Esophagus (tissue), 2 donors: ENCODE measurements around the gene CES2. TPM values are rescaled to one million over a fixed set of nuclear protein-coding genes. Genes with fewer than 3 reads are reported as not detected.
A peak's percentile ranks its signal among the peaks of the same experiment; 100 is the strongest.

Experiments
- H3K27ac ChIP-seq, 2 donors: one replicate each; pipeline ENCODE4 v1.5.1; 2013; ENCODE audit warnings: low read depth in 2 of 2, mild to moderate bottlenecking in 2 of 2, inconsistent platforms in 1 of 2, low read length in 1 of 2, moderate library complexity in 1 of 2
- H3K27me3 ChIP-seq, 2 donors: one replicate each; pipeline ENCODE4 v1.6.1; 2013; ENCODE audit warnings: low read length in 2 of 2, control low read depth in 1 of 2, mild to moderate bottlenecking in 1 of 2; ENCODE audit not compliant: insufficient read depth in 2 of 2, control insufficient read depth in 1 of 2
- H3K36me3 ChIP-seq, 2 donors: one replicate each; pipeline ENCODE4 v1.6.1; 2013; ENCODE audit warnings: low read length in 1 of 2; ENCODE audit not compliant: control insufficient read depth in 2 of 2, insufficient read depth in 2 of 2
- H3K4me1 ChIP-seq, 2 donors: one replicate each; pipeline ENCODE4 v1.6.1; 2013; ENCODE audit warnings: low read length in 1 of 2; ENCODE audit not compliant: control insufficient read depth in 2 of 2, insufficient read depth in 2 of 2
- H3K4me3 ChIP-seq, 2 donors: one replicate each; pipeline ENCODE4 v1.5.1; 2013; ENCODE audit warnings: low read length in 2 of 2, mild to moderate bottlenecking in 2 of 2, low read depth in 1 of 2, moderate library complexity in 1 of 2
- H3K9me3 ChIP-seq, 2 donors: one replicate each; pipeline ENCODE4 v1.6.1; 2013; ENCODE audit warnings: mild to moderate bottlenecking in 2 of 2, low read depth in 1 of 2, low read length in 1 of 2, moderate library complexity in 1 of 2; ENCODE audit not compliant: control insufficient read depth in 2 of 2, insufficient read depth in 1 of 2
- WGBS, 2 donors: extraction: QIAGEN DNeasy Blood & Tissue Kit; methylation state at CpG; one replicate each; pipeline ENCODE4 v1.1.7; 2013; 5-methylcytosine and 5-hydroxymethylcytosine counted together
- polyA plus RNA-seq, 2 donors: library from polyadenylated mRNA; stranded (reverse); fragments of 200-250 nt; gene quantifications; one replicate each; pipeline ENCODE4 v1.2.3, GENCODE V29; 2013
- donor health status: healthy with polysubstance abuse.
- donor health status: Bipolar disorder and iron deficiency.

Gene CES2
- polyA plus RNA-seq, 2 donors, result 120 to 128 TPM

DNA sequence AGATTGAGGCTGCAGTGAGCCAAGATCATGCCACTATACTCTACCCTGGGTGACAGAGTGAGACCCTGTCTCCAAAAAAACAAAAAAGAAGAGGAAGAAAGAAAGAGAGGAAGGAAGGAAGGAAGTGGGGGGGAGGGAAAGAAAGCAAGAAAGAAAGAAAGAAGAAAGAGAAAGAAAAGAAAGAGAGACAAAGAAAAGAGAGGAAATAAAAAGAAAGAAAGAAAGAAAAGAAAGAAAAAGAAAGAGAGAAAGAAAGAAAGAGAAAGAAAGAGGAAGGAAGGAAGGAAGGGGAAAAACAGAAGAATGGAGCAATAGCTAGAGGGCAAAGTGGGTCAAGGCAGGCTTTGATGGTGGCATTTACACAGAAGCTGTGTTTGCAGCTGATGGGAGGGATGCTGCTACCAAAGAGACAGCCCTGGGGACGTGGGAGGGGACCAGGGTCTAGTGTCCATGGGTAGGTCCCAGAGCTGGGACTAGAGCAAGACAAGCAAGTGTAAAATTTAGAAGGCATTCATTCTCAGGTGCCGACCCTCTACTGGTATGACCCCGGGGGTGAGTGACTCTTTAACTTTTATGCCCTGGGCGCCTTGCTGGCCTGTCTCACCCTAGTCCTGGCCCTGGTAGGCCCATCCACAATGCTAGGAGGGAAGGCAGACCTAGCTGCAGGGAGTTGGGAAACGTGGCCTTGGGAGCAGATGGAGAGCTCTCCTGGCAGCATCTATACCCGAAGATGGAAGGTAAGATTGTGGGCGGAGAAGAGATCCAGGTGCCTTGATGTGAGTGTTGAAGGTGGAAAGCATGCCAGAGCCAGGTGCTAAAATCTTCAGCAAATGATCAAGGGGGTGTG, 23.8 kb downstream of the CES2 start:
- no peak overlapping the region for H3K27ac ChIP-seq
- H3K4me3 ChIP-seq, result no peak overlapping the region
- no peaks in the 10 kb centered on the region for H3K27me3 ChIP-seq
- WGBS, 2 donors, result 59 to 70% methylated on average over 7 of the region's 7 CpGs
- peaks cover 0 to 8% of the 10 kb centered on the region in 2 donors for H3K4me1 ChIP-seq
- no peaks in the 10 kb centered on the region for H3K36me3 ChIP-seq
- no peaks in the 10 kb centered on the region for H3K9me3 ChIP-seq

DNA sequence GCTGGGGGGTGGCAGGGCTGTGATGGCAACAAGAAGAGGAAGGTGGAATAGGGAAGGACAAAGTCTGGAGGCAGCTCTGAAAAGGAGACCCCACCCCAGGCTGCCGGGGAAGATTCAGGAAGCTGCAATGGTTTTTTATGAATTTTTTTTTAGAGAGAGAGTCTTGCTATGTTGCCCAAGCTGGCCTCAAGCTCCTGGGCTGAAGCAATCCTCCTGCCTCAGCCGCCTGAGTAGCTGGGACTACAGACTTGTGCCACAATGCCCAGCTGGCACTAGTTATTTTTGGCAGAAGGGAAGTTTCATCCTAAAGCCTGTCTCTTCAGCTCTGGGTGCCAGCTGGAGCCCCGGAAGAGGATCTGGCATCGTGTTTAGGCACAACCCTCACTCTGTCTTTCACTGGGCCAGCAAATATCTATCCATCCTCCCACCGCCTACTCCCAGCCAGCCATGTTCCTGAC, 24.4 kb downstream of the CES2 start:
- Histone ChIP-seq H3K9me3 (no peaks in the 10 kb centered on the region), H3K4me1 (peaks cover 0 to 8% of the 10 kb centered on the region in 2 donors), H3K36me3 (no peaks in the 10 kb centered on the region), H3K27ac (no peak overlapping the region), H3K4me3 (no peak overlapping the region), H3K27me3 (no peaks in the 10 kb centered on the region)
- 34 to 42% methylated on average over 5 of the region's 5 CpGs for WGBS, 2 donors

DNA sequence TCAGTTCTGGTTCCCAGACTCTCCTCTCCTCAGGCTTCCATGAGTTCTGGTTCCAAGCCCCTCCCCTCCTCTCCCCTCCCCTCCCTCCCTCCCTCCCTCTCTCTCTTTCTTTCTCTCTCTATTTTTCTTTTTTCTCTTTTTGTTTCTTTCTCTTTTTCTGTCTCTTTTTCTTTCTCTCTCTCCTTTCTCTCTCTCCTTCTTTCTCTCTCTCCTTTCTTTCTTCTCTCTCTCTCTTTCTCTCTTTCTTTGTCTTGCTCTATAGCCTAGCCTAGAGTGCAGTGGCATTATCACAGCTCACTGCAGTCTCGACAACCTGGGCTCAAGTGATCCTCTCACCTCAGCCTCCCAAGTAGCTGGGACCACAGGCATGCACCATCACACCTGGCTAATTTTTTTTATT, 25.0 kb downstream of the CES2 start:
- H3K36me3 ChIP-seq, result no peaks in the 10 kb centered on the region
- H3K27me3 ChIP-seq, result no peaks in the 10 kb centered on the region
- H3K4me3 ChIP-seq, result no peak overlapping the region
- H3K27ac ChIP-seq, result no peak overlapping the region
- H3K9me3 ChIP-seq, result no peaks in the 10 kb centered on the region
- 80 to 83% methylated on average over 1 of the region's 1 CpG for WGBS, 2 donors
- H3K4me1 ChIP-seq, result peaks cover 0 to 8% of the 10 kb centered on the region in 2 donors

DNA sequence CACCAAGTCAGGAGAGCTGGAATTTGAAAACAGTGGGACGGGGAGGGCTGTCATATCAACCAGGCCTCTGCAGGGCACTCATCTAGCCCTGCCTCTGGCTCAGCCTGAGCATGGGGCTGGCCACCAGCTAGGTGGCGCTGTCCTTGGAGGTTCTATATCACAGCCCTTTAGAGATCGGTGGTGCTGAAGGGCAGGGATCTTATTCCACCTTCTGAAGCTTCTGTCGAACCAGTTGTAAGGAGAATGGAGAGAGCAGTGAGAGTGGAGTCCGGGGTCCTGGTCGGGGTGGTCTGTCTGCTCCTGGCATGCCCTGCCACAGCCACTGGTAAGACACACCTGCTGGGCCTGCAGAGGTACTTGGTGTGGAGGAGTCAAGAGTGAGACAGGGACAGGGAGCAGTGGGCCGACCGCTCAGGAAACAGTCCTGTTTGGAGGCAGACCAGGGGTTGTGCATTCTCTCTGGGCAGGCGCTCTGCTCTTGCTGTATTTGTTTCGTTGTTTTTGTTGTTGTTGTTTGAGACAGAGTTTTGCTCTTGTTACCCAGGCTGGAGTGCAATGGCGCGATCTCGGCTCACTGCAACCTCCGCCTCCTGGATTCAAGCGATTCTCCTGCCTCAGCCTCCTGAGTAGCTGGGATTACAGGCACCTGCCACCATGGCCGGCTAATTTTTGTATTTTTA, 25.9 kb downstream of the CES2 start, which contains the start of gene CES3:
TSS of gene CES3 (plus strand) at position 202 of the 680 bp plus-strand sequence. CDS start at position 244, 42 bp downstream.
- 57 to 70% methylated on average over 16 of the region's 16 CpGs for WGBS, 2 donors
- Histone ChIP-seq H3K27me3 (no peaks in the 10 kb centered on the region), H3K27ac (peak within 1 kb of the TSS; percentile 27 to 65), H3K9me3 (no peaks in the 10 kb centered on the region), H3K36me3 (no peaks in the 10 kb centered on the region), H3K4me3 (no peak within 1 kb of the TSS), H3K4me1 (peaks cover 0 to 8% of the 10 kb centered on the region in 2 donors)

DNA sequence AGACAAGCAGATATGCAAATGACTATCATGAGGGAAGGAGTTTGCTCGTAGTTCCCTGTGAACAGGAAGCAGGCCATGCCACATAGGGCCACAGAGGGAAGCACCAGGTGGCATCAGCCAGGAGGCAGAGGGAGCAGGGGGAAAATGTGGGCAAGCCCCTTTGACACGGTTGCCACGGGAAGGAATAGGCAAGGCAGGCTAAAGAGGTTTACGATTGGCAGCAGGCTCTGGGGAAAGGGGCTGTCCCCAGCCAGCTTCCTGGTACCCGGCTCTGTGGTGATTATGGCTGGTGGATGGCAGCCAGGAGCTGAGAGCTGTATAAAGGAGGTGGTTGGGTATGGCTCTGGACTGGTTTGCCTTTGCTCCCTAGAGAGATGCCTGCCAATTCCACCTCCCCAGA, 26.6 kb downstream of the CES2 start:
- H3K27ac ChIP-seq, result peak overlapping the region; percentile 27 to 65
- H3K4me3 ChIP-seq, result no peak overlapping the region
- H3K4me1 ChIP-seq, result peaks cover 0 to 8% of the 10 kb centered on the region in 2 donors
- 28 to 32% methylated on average over 5 of the region's 5 CpGs for WGBS, 2 donors
- no peaks in the 10 kb centered on the region for H3K9me3 ChIP-seq
- no peaks in the 10 kb centered on the region for H3K36me3 ChIP-seq
- H3K27me3 ChIP-seq, result no peaks in the 10 kb centered on the region

DNA sequence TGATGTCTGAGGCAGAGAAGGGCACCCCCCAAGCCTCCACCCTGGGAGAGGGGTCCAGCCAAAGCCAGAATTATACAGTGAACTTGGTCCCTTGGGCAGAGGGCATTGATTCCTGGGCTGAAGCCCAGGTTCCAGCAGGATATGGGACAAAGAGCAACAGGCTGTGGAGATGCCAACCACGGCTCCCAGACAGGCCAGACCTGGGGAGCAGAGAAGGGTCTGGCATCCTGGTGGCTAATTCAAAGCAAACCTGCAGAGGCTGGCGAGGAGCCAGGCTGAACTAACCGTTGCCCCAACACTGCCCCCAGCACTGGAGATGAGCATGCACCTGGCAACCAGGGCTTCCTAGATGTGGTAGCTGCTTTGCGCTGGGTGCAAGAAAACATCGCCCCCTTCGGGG, 28.7 kb downstream of the CES2 start:
- WGBS, 2 donors, result 59 to 69% methylated on average over 6 of the region's 6 CpGs
- peaks cover 0 to 8% of the 10 kb centered on the region in 2 donors for H3K4me1 ChIP-seq
- no peaks in the 10 kb centered on the region for H3K27me3 ChIP-seq
- no peaks in the 10 kb centered on the region for H3K9me3 ChIP-seq
- no peak overlapping the region for H3K27ac ChIP-seq
- H3K36me3 ChIP-seq, result no peaks in the 10 kb centered on the region
- no peak overlapping the region for H3K4me3 ChIP-seq

DNA sequence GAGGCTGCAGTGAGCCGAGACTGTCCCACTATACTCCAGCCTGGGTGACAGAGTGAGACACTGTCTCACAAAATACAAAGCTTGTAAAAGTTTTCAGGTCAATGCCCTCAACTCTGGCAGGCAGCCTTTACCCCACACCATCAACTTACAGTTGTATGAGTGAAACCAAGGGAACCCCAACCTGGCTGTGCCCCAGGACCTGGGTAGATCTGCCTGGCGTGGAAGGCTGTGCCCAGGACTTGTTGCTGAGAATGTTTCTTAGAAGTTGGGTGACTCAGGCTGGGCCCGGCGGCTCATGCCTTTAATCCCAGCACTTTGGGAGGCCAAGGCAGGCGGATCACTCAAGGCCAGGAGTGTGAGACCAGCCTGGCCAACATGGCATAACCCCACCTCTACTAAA, 33.5 kb downstream of the CES2 start:
- 55 to 72% methylated on average over 5 of the region's 5 CpGs for WGBS, 2 donors
- Histone ChIP-seq H3K36me3 (no peaks in the 10 kb centered on the region), H3K27me3 (no peaks in the 10 kb centered on the region)

DNA sequence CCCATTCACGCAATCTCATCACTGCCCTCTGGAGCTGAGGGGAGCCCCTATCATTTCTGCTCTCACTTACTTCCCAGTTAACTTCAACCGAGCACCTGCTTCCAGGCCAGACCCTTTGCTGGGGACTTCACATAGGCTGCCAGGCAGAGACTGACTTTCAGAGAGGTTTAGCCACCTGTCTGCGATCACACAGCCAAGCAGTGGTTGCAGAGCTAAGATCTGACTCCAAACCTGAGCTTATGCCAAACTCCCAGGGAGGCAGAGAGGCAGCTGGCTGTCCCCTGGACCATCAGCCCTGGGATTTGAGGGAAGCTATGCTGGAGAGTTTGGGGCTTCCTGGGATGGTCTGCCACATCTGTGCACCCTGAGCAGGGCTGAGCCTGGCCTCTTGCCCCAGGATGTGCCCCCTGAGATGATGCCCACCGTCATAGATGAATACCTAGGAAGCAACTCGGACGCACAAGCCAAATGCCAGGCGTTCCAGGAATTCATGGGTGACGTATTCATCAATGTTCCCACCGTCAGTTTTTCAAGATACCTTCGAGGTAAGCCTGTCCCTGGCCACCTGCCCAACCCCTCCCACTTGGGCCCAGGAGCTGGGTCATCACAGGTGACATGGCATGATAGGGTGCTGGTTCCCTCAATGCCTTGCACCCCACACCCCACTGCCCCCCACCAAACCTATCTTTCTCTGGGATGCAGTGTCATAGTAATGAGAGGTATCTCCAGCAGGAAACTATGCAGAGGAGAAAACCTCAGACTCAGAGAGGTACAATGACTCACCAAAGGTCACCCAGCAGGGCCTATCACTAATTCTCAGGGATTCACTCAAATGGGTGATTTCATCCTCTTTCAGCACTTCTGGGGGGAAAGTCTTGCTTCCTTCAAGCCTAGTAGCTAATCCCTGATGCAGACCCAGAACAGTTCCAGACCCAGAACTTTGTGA, 35.7 kb downstream of the CES2 start:
- no peaks in the 10 kb centered on the region for H3K27me3 ChIP-seq
- no peaks in the 10 kb centered on the region for H3K36me3 ChIP-seq
- peaks cover 0 to 2% of the 10 kb centered on the region in 2 donors for H3K4me1 ChIP-seq
- H3K27ac ChIP-seq, result no peak overlapping the region
- 63 to 68% methylated on average over 10 of the region's 10 CpGs for WGBS, 2 donors
- H3K9me3 ChIP-seq, result no peaks in the 10 kb centered on the region
- H3K4me3 ChIP-seq, result no peak overlapping the region

More for the DNA sequence above, 33.5 kb downstream of the CES2 start:
- Histone ChIP-seq H3K9me3 (no peaks in the 10 kb centered on the region), H3K27ac (no peak overlapping the region), H3K4me3 (no peak overlapping the region), H3K4me1 (no peaks in the 10 kb centered on the region)

DNA sequence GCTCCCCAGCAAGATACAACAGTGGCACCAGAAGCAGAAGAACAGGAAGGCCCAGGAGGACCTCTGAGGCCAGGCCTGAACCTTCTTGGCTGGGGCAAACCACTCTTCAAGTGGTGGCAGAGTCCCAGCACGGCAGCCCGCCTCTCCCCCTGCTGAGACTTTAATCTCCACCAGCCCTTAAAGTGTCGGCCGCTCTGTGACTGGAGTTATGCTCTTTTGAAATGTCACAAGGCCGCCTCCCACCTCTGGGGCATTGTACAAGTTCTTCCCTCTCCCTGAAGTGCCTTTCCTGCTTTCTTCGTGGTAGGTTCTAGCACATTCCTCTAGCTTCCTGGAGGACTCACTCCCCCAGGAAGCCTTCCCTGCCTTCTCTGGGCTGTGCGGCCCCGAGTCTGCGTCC, 37.7 kb downstream of the CES2 start:
- Histone ChIP-seq H3K4me3 (no peak overlapping the region), H3K27ac (no peak overlapping the region), H3K36me3 (no peaks in the 10 kb centered on the region), H3K4me1 (peaks cover 2% of the 10 kb centered on the region in 2 donors), H3K27me3 (no peaks in the 10 kb centered on the region), H3K9me3 (no peaks in the 10 kb centered on the region)
- WGBS, 2 donors, result 82 to 84% methylated on average over 9 of the region's 9 CpGs
